K562 (cell line): ENCODE measurements around the gene GIPR. TPM values are rescaled to one million over a fixed set of nuclear protein-coding genes. Genes with fewer than 3 reads are reported as not detected.

Source experiments
- ATF7 ChIP-seq: fragments of 450-650 bp; IDR thresholded peaks from 2 replicates; pipeline ENCODE4 v1.7.1; 2014; ENCODE audit warnings: mild to moderate bottlenecking, moderate library complexity
- BMI1 ChIP-seq: fragments of 150-350 bp; IDR thresholded peaks from 2 replicates; pipeline ENCODE4 v1.6.1; 2014; ENCODE audit warnings: low read length
- CCAR2 ChIP-seq: fragments of 200-400 bp; formaldehyde crosslinking; IDR thresholded peaks from 2 replicates; pipeline ENCODE4 v1.6.1; 2017; ENCODE audit warnings: mild to moderate bottlenecking, low read depth, low read length
- FOXP1 ChIP-seq: sonication (generic); formaldehyde crosslinking; IDR thresholded peaks from 2 replicates; pipeline ENCODE4 v1.8.0; 2022; ENCODE audit warnings: mild to moderate bottlenecking, missing genetic modification reagents
- MTA2 ChIP-seq: fragments of 450-650 bp; IDR thresholded peaks from 2 replicates; pipeline ENCODE4 v1.6.1; 2016; ENCODE audit warnings: low read depth
- ZBTB1 ChIP-seq: sonication (generic); formaldehyde crosslinking; IDR thresholded peaks from 2 replicates; pipeline ENCODE4 v1.8.1; 2023; ENCODE audit warnings: missing genetic modification reagents, low read depth, mild to moderate bottlenecking, borderline replicate concordance
- ZNF197 ChIP-seq: fragments of 200-800 bp; sonication (Bioruptor generic); IDR thresholded peaks from 2 replicates; pipeline ENCODE4 v1.6.1; 2016; ENCODE audit warnings: low read depth, missing genetic modification characterization, missing compliant biosample characterization
- ZNF239 ChIP-seq: fragments of 250-450 bp; sonication (Bioruptor Pico); IDR thresholded peaks from 2 replicates; pipeline ENCODE4 v1.4.0; 2020; ENCODE audit warnings: mild to moderate bottlenecking
- polyA plus RNA-seq, 8 experiments: library from polyadenylated mRNA; depleted of rRNA in 4 of 8; stranded (reverse) in 5 of 8; unstranded in 3 of 8; fragments of >200 nt; fragmentation: Nextera tagmentation in 2 of 8; fragmentation: Illumina TruSeq in 1 of 8; extraction: Ambion mirVana in 2 of 8; extraction: Trizol in 1 of 8; gene quantifications; 2 replicates each; pipeline versions ENCODE4 v1.2.1 to v1.2.3, GENCODE V29; 2011 to 2014; ENCODE audit warnings: inconsistent platforms in 1 of 8, missing spikeins in 1 of 8
- total RNA-seq, 7 experiments: library from RNA; depleted of rRNA in 6 of 7; stranded (reverse); fragments of >200 nt in 6 of 7; fragmentation: Illumina TruSeq in 2 of 7; extraction: Trizol in 2 of 7; gene quantifications; 2 replicates each; pipeline versions ENCODE4 v1.2.1 to v1.2.3, GENCODE V29; 2011 to 2021; ENCODE audit warnings: low replicate concordance in 1 of 7
- TF ChIP-seq, protein P1 (sequence below): fragments of 450-650 bp; IDR thresholded peaks from 2 replicates; pipeline ENCODE4 v1.6.1; 2016
- TF ChIP-seq, protein P2 (sequence below): fragments of 450-650 bp; IDR thresholded peaks from 2 replicates; pipeline ENCODE4 v1.6.1; 2016; ENCODE audit warnings: missing biosample characterization, missing genetic modification characterization
- TF ChIP-seq, protein P3 (sequence below): fragments of 450-650 bp; IDR thresholded peaks from 2 replicates; pipeline ENCODE4 v1.6.1; 2016; ENCODE audit warnings: mild to moderate bottlenecking
- TF ChIP-seq, protein P4 (sequence below): fragments of 450-650 bp; IDR thresholded peaks from 2 replicates; pipeline ENCODE4 v1.6.1; 2018; ENCODE audit not compliant: partially characterized antibody
- TF ChIP-seq, protein P5 (sequence below): sonication (generic); formaldehyde crosslinking; IDR thresholded peaks from 2 replicates; pipeline ENCODE4 v1.8.1; 2023; ENCODE audit warnings: mild to moderate bottlenecking, missing genetic modification reagents, moderate library complexity
- TF ChIP-seq, protein P6 (sequence below): IDR thresholded peaks from 2 replicates; pipeline ENCODE4 v1.6.1; 2011; ENCODE audit warnings: borderline replicate concordance, low read depth, mild to moderate bottlenecking, moderate library complexity, low read length; ENCODE audit not compliant: insufficient read depth, poor library complexity, severe bottlenecking

Gene GIPR
- total and polyA plus RNA-seq, 9 of the 15 experiments (the other 6 are each of a cell fraction or from before 2014, with no cell fraction given), result 2.2 to 26.8 (median 12.7) TPM

DNA sequence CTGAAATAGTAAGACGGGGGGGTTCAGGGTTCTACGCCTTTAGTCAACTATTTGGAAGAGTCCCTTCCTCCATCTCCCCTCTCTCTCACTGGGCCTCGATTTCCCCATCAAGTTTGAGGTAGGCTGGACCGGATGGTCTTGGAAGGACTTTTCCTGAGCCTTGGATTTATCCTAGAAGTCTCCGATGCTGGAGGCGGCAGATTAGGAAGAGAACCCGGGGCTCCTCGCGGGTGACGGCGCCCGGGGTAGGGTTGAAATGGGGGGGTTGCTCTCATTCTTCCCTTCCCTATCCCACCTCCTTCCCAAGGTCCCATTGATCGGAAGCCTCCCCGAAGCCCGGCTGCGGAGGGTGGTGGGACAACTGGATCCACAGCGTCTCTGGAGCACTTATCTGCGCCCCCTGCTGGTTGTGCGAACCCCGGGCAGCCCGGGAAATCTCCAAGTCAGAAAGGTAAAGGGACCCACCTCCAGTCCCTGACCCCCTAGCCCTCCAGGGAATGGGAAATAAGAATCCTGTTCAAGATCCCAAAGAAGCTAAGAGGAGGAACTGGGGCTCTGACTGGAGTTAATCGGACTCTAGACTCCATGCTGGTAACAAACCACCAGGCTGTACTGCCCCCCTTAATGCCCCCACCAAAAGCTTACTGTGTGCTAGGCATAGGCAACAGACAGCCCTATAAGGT, 25.2 kb downstream of the GIPR start (continued):
- TF ChIP-seq, protein P1, sequence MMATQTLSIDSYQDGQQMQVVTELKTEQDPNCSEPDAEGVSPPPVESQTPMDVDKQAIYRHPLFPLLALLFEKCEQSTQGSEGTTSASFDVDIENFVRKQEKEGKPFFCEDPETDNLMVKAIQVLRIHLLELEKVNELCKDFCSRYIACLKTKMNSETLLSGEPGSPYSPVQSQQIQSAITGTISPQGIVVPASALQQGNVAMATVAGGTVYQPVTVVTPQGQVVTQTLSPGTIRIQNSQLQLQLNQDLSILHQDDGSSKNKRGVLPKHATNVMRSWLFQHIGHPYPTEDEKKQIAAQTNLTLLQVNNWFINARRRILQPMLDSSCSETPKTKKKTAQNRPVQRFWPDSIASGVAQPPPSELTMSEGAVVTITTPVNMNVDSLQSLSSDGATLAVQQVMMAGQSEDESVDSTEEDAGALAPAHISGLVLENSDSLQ, result no peak
- no peak for TF ChIP-seq ZNF197 (CRISPR knock-in tag)
- no peak for TF ChIP-seq CCAR2
- TF ChIP-seq, protein P2, sequence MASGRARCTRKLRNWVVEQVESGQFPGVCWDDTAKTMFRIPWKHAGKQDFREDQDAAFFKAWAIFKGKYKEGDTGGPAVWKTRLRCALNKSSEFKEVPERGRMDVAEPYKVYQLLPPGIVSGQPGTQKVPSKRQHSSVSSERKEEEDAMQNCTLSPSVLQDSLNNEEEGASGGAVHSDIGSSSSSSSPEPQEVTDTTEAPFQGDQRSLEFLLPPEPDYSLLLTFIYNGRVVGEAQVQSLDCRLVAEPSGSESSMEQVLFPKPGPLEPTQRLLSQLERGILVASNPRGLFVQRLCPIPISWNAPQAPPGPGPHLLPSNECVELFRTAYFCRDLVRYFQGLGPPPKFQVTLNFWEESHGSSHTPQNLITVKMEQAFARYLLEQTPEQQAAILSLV, result no peak
- no peak for TF ChIP-seq ZNF239 (CRISPR knock-in tag)
- no peak for TF ChIP-seq ZBTB1 (CRISPR knock-in tag)
- peak; percentile 10; the same call in 1 of the 2 replicates for TF ChIP-seq ATF7
- TF ChIP-seq, protein P3, sequence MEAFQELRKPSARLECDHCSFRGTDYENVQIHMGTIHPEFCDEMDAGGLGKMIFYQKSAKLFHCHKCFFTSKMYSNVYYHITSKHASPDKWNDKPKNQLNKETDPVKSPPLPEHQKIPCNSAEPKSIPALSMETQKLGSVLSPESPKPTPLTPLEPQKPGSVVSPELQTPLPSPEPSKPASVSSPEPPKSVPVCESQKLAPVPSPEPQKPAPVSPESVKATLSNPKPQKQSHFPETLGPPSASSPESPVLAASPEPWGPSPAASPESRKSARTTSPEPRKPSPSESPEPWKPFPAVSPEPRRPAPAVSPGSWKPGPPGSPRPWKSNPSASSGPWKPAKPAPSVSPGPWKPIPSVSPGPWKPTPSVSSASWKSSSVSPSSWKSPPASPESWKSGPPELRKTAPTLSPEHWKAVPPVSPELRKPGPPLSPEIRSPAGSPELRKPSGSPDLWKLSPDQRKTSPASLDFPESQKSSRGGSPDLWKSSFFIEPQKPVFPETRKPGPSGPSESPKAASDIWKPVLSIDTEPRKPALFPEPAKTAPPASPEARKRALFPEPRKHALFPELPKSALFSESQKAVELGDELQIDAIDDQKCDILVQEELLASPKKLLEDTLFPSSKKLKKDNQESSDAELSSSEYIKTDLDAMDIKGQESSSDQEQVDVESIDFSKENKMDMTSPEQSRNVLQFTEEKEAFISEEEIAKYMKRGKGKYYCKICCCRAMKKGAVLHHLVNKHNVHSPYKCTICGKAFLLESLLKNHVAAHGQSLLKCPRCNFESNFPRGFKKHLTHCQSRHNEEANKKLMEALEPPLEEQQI, result no peak
- TF ChIP-seq, protein P4, sequence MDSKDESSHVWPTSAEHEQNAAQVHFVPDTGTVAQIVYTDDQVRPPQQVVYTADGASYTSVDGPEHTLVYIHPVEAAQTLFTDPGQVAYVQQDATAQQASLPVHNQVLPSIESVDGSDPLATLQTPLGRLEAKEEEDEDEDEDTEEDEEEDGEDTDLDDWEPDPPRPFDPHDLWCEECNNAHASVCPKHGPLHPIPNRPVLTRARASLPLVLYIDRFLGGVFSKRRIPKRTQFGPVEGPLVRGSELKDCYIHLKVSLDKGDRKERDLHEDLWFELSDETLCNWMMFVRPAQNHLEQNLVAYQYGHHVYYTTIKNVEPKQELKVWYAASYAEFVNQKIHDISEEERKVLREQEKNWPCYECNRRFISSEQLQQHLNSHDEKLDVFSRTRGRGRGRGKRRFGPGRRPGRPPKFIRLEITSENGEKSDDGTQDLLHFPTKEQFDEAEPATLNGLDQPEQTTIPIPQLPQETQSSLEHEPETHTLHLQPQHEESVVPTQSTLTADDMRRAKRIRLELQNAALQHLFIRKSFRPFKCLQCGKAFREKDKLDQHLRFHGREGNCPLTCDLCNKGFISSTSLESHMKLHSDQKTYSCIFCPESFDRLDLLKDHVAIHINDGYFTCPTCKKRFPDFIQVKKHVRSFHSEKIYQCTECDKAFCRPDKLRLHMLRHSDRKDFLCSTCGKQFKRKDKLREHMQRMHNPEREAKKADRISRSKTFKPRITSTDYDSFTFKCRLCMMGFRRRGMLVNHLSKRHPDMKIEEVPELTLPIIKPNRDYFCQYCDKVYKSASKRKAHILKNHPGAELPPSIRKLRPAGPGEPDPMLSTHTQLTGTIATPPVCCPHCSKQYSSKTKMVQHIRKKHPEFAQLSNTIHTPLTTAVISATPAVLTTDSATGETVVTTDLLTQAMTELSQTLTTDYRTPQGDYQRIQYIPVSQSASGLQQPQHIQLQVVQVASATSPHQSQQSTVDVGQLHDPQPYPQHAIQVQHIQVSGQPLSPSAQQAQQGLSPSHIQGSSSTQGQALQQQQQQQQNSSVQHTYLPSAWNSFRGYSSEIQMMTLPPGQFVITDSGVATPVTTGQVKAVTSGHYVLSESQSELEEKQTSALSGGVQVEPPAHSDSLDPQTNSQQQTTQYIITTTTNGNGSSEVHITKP, result no peak
- TF ChIP-seq, protein P5, sequence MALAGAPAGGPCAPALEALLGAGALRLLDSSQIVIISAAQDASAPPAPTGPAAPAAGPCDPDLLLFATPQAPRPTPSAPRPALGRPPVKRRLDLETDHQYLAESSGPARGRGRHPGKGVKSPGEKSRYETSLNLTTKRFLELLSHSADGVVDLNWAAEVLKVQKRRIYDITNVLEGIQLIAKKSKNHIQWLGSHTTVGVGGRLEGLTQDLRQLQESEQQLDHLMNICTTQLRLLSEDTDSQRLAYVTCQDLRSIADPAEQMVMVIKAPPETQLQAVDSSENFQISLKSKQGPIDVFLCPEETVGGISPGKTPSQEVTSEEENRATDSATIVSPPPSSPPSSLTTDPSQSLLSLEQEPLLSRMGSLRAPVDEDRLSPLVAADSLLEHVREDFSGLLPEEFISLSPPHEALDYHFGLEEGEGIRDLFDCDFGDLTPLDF (CRISPR knock-in tag), result no peak
- TF ChIP-seq BMI1, result no peak
- no peak for TF ChIP-seq FOXP1 (CRISPR knock-in tag)
- no peak for TF ChIP-seq MTA2
- TF ChIP-seq, protein P6, sequence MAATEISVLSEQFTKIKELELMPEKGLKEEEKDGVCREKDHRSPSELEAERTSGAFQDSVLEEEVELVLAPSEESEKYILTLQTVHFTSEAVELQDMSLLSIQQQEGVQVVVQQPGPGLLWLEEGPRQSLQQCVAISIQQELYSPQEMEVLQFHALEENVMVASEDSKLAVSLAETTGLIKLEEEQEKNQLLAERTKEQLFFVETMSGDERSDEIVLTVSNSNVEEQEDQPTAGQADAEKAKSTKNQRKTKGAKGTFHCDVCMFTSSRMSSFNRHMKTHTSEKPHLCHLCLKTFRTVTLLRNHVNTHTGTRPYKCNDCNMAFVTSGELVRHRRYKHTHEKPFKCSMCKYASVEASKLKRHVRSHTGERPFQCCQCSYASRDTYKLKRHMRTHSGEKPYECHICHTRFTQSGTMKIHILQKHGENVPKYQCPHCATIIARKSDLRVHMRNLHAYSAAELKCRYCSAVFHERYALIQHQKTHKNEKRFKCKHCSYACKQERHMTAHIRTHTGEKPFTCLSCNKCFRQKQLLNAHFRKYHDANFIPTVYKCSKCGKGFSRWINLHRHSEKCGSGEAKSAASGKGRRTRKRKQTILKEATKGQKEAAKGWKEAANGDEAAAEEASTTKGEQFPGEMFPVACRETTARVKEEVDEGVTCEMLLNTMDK, result peak; percentile 64
